HL-60 (cell line): ENCODE measurements around the gene SEC24D.

Experiments
- GABPA ChIP-seq: IDR thresholded peaks from 2 replicates; pipeline ENCODE4 v1.6.1; 2012; ENCODE audit warnings: low read depth
- POLR2AphosphoS5 ChIP-seq: IDR thresholded peaks from 2 replicates; pipeline ENCODE4 v1.6.1; 2012; ENCODE audit warnings: low read depth
- SPI1 ChIP-seq: IDR thresholded peaks from 2 replicates; pipeline ENCODE4 v1.6.1; 2012; ENCODE audit warnings: low read depth, mild to moderate bottlenecking, borderline replicate concordance
- TF ChIP-seq, protein P1 (sequence below): IDR thresholded peaks from 2 replicates; pipeline ENCODE4 v1.6.1; 2012; ENCODE audit warnings: low read depth; ENCODE audit not compliant: insufficient replicate concordance
- TF ChIP-seq, protein P2 (sequence below): IDR thresholded peaks from one replicate; pipeline ENCODE4 v1.5.1; 2011; ENCODE audit warnings: low read length, control low read depth, inconsistent platforms; ENCODE audit not compliant: insufficient read depth

DNA sequence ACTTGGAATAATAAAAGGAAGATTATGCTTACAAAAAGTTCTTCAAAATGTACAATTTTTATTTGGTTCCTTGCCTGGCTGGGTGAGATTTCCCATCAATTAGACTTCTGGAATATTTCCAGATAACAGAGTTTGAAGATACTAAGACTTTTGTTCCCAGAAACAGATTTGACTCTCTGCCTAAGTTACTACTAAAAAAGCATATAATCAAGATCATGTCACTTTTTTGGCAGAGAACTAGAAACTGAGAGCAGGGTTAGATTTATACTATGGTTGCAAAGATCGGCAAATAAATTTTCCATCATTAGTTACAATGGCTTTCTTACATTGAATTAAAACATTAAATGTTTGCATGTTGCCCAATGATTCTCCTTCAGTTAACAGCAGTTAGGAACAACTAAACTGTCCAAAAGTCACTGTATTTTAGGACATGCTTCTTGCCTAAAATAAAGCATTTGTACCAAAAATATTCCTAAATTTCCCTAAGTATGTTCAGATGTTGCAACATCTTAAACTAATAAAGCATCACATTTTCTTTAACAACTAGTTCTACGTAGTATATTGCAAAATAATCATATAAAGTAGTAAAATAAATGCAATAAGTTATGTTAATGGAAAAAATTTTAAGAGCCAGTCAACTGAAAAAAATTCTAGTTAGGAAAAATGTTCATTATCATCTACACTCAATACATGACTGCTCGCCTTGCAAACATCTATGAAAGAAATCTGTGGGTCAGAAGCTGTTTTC is 73.0 kb downstream of the SEC24D start:
- TF ChIP-seq, protein P1, sequence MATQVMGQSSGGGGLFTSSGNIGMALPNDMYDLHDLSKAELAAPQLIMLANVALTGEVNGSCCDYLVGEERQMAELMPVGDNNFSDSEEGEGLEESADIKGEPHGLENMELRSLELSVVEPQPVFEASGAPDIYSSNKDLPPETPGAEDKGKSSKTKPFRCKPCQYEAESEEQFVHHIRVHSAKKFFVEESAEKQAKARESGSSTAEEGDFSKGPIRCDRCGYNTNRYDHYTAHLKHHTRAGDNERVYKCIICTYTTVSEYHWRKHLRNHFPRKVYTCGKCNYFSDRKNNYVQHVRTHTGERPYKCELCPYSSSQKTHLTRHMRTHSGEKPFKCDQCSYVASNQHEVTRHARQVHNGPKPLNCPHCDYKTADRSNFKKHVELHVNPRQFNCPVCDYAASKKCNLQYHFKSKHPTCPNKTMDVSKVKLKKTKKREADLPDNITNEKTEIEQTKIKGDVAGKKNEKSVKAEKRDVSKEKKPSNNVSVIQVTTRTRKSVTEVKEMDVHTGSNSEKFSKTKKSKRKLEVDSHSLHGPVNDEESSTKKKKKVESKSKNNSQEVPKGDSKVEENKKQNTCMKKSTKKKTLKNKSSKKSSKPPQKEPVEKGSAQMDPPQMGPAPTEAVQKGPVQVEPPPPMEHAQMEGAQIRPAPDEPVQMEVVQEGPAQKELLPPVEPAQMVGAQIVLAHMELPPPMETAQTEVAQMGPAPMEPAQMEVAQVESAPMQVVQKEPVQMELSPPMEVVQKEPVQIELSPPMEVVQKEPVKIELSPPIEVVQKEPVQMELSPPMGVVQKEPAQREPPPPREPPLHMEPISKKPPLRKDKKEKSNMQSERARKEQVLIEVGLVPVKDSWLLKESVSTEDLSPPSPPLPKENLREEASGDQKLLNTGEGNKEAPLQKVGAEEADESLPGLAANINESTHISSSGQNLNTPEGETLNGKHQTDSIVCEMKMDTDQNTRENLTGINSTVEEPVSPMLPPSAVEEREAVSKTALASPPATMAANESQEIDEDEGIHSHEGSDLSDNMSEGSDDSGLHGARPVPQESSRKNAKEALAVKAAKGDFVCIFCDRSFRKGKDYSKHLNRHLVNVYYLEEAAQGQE = no peak
- TF ChIP-seq, protein P2, sequence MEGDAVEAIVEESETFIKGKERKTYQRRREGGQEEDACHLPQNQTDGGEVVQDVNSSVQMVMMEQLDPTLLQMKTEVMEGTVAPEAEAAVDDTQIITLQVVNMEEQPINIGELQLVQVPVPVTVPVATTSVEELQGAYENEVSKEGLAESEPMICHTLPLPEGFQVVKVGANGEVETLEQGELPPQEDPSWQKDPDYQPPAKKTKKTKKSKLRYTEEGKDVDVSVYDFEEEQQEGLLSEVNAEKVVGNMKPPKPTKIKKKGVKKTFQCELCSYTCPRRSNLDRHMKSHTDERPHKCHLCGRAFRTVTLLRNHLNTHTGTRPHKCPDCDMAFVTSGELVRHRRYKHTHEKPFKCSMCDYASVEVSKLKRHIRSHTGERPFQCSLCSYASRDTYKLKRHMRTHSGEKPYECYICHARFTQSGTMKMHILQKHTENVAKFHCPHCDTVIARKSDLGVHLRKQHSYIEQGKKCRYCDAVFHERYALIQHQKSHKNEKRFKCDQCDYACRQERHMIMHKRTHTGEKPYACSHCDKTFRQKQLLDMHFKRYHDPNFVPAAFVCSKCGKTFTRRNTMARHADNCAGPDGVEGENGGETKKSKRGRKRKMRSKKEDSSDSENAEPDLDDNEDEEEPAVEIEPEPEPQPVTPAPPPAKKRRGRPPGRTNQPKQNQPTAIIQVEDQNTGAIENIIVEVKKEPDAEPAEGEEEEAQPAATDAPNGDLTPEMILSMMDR = no peak
- TF ChIP-seq SPI1 (no peak), POLR2AphosphoS5 (no peak), GABPA (no peak)
